Measurements from ENCODE around the gene RRBP1.

Gene RRBP1

DNA sequence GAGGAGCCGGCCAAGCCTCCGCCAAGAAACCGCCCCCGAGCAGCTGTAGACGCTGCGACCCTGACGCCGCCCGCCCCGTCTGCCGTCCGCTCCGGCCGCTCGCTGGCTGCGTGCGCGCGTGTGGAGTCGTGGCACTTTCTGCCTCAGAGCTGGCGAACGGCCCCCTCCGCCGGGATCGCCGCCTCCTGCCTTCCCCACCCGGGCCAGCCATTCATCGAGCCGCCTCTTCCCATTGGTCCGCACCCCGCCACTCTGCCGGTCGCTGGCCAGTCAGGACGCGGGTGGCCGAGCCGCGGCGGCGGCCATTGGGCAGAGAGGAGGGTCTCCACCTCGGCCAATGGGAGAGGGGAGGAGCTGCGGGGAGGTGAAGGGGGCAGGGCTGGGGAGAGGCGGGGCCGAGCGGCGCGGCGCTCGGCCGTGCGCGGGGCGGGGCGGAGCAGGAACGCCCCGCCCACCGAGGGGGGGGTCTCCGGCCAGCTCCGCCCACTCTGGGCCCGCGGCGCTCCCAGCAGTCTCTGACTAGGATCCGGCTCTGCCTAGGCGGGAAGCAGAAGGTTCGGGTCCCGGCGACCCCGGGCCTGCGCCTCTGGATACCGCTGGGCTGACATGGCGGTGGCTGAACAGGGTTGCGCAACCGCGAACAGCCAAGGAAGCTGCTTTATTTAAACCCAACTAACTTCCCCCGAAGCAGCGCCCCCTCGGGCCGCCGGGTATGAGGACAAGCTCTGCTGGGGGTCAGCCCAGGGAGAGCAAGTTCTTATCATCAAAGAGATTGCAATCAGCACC is at the start of gene RRBP1:
Gene RRBP1 (minus strand): TSS at position 140 of the 786 bp plus-strand sequence. CDS start 21,735 bp downstream, outside the sequence.
- in situ Hi-C loops (cut with MboI; ENCODE audit: low sequenced_read_pairs): loop anchor here (25.0 kb wide), 1 partner anchor 205 kb away; no protein-coding TSS in a partner anchor

GRCh38 chr20:17731233-17731632 is 49.2 kb upstream of the RRBP1 start:
- in situ Hi-C loops (cut with MboI; ENCODE audit: low sequenced_read_pairs): no loop called here

GRCh38 chr20:17730071-17730470 is 48.0 kb upstream of the RRBP1 start:
- in situ Hi-C loops (cut with MboI; ENCODE audit: low sequenced_read_pairs): no loop called here

- in situ Hi-C loops (cut with MboI; ENCODE audit: low sequenced_read_pairs): no loop called here
Measured at GRCh38 chr20:17728074-17728473, 46.0 kb upstream of the RRBP1 start.

- in situ Hi-C loops (cut with MboI; ENCODE audit: low sequenced_read_pairs): no loop called here
Measured at GRCh38 chr20:17727351-17727750, 45.3 kb upstream of the RRBP1 start.

- in situ Hi-C loops (cut with MboI; ENCODE audit: low sequenced_read_pairs): no loop called here
Measured at GRCh38 chr20:17726902-17727301, 44.9 kb upstream of the RRBP1 start.

- in situ Hi-C loops (cut with MboI; ENCODE audit: low sequenced_read_pairs): no loop called here
Measured at GRCh38 chr20:17725094-17725835, 43.2 kb upstream of the RRBP1 start.

DNA sequence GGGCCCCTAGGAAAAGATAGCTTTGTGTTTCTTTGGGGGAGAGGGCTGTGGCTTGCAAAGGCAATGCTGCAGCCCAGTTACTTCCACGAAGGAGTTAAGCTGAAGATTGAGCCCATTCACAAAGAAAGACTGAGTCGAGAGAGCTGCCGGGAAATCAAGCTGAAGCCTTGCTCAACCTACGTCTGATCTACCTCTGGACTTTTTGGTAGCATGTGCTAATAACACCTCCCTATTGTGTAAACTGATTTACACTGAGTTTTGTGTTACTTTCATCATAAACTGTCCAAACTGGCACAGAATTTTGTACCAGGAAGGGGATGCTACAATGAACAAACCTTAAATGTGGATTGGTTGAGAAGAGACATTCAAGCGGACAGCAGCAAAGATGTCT is 41.3 kb upstream of the RRBP1 start:
- in situ Hi-C loops (cut with MboI; ENCODE audit: low sequenced_read_pairs): no loop called here

DNA sequence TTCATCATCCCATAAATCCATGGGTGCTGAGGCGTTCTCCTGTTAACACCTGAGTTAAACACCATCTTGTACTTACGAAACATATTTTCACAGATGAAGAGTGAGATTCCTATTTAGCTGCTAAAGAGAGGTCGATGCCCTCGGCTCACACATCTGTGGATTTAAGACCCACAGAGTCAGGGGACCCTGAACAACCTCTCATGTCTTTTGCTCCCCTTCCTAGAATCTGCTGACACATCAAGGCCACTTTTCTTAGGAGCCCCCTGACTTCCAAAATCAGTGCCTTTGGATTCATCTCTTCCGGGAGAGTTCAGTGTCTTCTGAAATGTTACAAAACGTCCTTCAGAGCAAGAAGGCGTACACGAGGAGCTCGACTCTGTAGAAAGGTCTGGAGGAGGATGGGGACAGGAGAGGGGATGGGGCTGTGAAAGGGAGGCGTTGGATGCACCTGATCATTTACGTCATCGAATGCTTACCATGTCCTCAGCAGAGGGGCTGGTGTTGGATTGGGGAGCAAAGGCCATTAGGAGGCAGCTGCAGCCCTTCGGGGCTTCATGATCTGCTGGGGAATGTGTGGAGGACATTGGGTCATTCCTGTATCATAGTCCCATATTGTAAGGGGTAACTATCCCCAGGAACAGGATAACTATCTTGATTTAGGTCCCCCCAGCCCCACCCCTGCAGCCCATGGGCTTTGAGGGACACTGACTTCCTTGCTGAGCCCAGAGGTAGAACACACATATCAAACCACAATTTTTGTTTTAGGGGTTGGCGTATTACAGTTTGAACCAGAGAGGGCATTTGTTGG is 40.7 kb upstream of the RRBP1 start:
- in situ Hi-C loops (cut with MboI; ENCODE audit: low sequenced_read_pairs): no loop called here

GRCh38 chr20:17721802-17722486 is 39.9 kb upstream of the RRBP1 start:
- in situ Hi-C loops (cut with MboI; ENCODE audit: low sequenced_read_pairs): no loop called here

DNA sequence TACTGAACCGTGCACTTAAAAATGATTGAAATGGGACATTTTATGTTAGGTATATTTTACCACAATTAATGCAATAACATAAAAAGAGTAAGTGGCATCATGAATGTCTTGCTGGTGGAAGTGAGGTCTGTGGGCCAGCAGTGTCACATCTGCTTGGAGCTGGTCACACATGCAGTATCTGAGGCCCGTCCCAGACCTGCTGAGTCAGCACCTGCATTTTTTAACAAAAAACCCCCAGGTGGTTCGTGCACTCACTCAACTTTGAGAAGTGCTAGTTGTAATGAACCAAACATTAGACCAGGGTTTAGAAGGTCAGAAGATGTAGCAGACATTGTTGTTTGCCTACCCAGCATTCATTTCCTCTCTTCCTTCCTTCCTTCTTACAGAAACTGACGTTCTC is 38.7 kb upstream of the RRBP1 start:
- in situ Hi-C loops (cut with MboI; ENCODE audit: low sequenced_read_pairs): no loop called here

DNA sequence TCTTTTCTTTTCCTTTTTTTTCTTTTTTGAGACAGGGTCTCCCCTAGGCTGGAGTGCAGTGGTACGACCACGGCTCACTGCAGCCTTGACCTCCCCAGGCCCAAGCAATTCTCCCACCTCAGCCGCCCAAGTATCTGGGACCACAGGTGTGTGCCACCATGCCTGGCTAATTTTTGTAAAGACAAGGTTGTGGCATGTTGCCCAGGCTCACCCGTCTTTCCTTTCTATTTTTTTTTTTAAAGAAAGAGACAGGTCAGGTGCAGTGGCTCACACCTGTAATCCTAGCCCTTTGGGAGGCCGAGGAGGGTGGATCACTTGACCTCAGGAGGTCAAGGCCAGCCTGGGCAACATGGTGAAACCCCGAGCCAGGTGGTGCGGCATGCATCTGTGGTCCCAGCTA is 34.3 kb upstream of the RRBP1 start:
- in situ Hi-C loops (cut with MboI; ENCODE audit: low sequenced_read_pairs): no loop called here

- in situ Hi-C loops (cut with MboI; ENCODE audit: low sequenced_read_pairs): no loop called here
Measured at GRCh38 chr20:17715075-17715474, 33.0 kb upstream of the RRBP1 start.

DNA sequence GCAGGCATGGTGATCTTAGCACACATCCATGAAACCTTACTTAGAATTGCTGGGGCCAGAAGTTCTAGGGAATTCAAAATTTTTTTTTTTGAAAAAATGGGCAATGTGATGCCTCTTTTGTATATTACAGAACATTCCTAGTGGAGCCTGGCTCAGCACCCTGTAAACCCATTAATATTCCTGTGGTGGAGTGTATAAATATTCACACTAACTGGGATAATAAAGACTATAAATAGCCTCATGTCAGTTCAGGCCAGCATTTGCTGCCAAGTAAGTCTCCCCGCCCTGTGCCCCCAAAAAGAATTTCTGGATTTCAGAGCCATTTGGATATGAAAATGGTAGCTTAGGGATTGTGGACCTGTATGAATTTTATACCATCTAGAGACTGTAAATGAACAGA is 32.6 kb upstream of the RRBP1 start:
- in situ Hi-C loops (cut with MboI; ENCODE audit: low sequenced_read_pairs): no loop called here

DNA sequence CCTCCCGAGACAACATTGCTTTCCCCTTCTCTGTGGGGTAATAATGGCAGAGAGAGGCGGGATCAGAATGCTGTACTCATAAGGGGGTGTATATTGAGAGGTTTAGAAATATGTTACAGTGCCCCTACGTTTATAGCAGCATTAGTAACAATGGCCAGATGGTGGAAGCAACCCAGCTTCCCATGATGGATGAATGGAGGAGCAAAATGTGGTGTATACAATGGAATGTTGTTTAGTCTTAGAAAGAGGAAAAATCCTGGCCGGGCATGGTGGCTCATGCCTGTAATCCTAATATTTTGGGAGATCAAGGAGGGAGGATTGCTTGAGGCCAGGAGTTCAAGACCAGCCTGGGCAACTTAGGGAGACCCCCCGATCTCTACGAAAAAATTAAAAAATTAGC is 30.7 kb upstream of the RRBP1 start:
- in situ Hi-C loops (cut with MboI; ENCODE audit: low sequenced_read_pairs): no loop called here

GRCh38 chr20:17712201-17712600 is 30.2 kb upstream of the RRBP1 start:
- in situ Hi-C loops (cut with MboI; ENCODE audit: low sequenced_read_pairs): no loop called here

- in situ Hi-C loops (cut with MboI; ENCODE audit: low sequenced_read_pairs): no loop called here
Measured at GRCh38 chr20:17711267-17711627, 29.2 kb upstream of the RRBP1 start.

DNA sequence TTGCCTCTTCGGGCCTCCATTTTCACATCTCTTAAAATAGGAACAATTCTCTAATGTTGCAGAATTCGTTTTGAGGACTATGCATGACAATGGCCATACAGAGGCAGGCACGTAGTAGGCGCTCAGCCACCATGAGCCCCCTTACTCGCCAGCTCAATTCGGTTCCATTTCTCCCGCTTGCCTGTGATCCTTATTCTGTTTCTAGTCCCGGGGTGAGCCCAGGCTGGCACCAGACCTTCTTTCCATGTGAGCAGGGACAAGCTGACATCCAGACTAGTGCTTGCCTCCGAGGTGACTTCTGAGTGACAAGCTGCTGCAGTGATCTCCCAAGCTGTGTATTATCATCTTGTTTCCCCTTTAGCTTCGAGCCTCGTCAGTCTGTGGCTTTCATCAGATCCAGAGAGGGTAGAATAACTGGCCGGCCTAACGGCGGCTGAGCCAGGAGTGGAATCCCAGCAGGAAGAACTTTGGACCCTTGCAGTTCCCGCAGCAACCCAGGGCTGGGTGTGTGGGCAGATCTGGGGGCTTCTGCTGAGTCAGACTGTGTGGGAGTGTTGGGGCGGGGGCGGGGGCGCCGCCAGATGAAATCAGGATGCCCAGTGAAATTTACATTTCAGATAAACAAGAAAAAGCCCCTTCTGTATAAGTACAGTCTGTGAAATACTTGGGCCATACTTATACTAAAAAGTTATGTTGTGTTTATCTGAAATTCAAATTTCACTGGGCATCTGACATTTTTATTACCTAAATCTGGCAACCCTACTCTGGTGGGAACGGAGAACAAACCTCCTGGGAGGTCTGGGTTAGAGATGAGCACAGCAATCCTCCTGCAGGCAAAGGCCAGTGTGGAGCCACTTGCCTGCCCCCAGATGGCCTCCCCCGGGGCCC is 28.6 kb upstream of the RRBP1 start:
- in situ Hi-C loops (cut with MboI; ENCODE audit: low sequenced_read_pairs): no loop called here

- in situ Hi-C loops (cut with MboI; ENCODE audit: low sequenced_read_pairs): no loop called here
Measured at GRCh38 chr20:17709361-17710293, 27.6 kb upstream of the RRBP1 start.
